Stimulated activated CD8-positive, alpha-beta memory T cell treated with anti-CD3 and anti-CD28 coated beads, Interleukin-12 subunit alpha, Interleukin-12 subunit beta, amount 100 ng/mL, for 1 hour (primary cell): ENCODE data around the gene MUC5B.

ENCODE experiments used
- DNase-seq: peaks from one replicate; pipeline ENCODE4 v3.0.0-alpha.2; 2020; ENCODE audit warnings: low read depth

Gene MUC5B

GRCh38 chr11:1301220-1302000 lies 78.5 kb downstream of the MUC5B start:
- no peak for DNase-seq

GRCh38 chr11:1302041-1302460 lies 79.2 kb downstream of the MUC5B start:
- DNase-seq, result no peak

DNA sequence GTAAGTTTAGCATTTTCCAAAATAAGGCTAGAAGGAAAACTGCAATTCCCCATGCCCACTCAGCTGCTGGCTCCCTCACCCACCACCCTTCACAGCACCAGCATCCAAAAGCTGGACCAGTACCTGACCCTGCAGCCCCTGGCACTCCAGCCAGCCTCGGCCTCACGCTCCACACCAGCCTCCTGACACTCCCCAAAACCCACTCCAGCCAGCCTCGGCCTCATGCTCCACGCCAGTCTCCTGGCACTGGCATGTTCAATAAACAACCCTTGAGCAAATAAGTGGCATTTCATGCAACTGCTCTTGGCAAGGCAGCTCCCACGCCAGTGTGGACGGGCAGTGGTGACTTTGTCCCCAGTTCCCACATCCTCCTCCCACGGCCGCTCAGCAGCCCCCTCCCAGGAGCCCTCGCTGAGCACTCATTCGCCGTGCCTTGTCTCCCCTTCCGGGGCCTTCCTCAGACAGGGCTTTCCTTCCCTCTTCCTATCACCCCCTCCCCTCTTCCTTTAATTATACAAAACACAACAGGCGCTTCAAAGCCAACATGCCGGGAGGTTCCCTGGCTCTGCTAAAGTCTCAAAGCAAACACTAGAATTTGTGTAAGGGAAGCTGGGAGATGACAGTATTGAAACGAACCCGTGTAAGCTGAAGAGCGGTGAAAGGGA lies 79.7 kb downstream of the MUC5B start:
- no peak for DNase-seq

DNA sequence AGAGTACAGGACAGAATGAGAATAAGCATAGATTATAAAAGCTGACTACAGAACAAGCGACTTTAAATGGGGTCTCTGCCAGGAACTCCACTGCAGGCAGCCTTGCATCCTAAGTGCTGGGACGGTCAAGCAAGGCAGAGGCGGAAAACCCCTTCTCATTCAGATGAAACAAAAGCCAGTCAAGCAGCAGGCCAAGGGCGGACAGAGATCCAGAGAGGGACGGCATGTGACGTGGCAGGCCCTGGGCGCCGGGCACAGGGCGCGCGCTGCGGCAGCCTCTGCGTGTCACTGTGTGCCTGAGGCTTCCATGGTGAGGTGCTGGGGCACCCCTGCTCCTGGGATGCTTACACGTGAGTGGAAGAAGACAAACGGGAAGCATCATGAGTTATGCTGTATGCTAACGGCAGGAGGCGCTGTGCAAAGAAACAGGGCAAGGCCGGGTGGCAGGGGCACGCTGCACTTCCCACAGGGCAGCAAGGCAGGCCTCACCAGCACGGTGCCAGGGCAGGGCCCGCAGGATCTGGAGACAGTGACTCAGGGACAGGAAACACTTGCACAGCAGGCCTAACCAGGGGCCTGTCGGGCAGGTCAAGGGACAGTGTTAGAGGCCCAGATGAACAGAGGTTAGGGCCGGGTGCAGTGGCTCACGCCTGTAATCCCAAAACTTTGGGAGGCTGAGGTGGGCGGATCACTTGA lies 80.4 kb downstream of the MUC5B start:
- DNase-seq, result no peak

- no peak for DNase-seq
Observed at GRCh38 chr11:1303973-1304372, 81.1 kb downstream of the MUC5B start.

GRCh38 chr11:1304380-1304779 lies 81.5 kb downstream of the MUC5B start:
- DNase-seq, result no peak

DNA sequence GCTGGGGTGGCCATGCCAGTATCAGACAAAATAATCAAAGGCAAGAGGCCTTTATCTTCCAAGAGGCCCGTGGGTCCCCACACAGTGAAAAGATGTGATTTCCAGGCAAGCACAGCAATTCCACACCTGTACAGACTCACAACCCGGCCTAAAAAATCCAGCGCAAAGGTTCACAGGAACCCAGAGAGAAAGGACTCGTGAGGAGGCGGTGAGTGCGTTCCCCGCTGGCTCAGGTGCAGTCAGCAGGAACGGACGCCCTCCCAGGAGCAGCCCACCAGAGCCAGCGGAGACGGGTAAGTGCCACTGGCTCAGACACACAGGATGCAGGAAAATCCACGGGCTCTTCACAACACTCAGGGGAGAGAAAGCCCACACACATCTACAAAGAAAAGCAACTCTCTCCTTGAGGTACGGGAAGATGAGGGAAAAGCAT lies 82.2 kb downstream of the MUC5B start:
- DNase-seq, result no peak

DNA sequence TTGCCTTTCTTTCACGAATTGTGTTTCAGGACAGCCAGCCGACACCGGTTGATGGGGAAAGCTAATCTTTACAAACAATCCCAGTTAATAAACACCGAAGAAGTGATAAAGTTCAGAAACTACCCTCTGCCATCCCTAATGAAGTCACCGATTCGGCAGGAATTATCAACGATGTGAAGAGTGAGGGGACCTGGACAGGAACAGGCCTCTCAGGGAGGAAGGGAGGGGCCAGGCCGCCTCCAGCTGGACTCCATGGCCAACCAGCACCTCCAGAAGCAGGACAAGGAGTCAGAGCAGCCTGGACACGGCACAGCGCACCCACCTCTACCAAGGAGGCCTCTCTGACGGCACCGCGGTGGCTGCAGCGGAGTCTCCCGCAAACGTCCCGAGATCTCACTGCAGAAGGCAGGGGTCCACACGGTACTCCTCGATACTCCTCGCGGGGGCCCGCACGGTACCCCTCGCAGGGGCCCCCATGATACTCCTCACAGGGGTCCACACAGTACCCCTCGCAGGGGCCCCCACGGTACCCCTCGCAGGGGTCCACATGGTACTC lies 82.7 kb downstream of the MUC5B start:
- DNase-seq, result no peak

- no peak for DNase-seq
Observed at GRCh38 chr11:1306186-1307162, 83.6 kb downstream of the MUC5B start.

- DNase-seq, result no peak
Observed at GRCh38 chr11:1307163-1307870, 84.5 kb downstream of the MUC5B start.

DNA sequence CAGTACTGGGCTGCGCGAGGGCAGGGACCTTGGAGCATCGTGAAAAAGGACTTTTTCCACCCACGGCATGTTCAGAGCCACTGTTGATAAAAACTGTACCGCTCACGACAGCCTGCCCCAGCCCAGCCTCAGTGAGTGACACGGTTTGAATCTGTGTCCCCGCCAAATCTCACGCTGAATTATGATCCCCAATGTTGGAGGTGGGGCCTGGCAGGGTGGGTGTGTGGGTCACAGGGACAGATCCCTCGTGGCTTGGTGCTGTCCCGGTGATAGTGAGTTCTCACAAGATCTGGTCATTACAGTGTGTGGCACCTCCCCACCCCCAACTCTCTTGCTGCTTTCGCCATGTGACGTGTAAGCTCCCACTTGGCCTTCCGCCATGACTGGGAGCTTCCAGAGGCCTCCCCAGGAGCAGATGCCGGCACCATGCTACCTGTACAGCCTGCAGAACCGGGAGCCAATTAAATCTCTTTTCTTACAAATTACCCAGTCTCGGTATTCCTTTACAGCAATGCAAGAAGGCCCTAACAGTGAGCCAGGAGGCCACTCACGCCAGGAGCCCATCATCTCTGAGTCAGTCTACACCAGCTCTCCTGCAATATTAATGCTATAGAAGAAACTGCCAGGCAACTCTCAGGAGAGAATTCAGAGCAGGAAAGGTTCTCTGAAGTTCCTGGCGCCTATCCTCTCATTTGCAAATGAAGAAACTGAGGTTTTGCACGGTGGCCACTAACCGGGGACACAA lies 85.3 kb downstream of the MUC5B start:
- no peak for DNase-seq

DNA sequence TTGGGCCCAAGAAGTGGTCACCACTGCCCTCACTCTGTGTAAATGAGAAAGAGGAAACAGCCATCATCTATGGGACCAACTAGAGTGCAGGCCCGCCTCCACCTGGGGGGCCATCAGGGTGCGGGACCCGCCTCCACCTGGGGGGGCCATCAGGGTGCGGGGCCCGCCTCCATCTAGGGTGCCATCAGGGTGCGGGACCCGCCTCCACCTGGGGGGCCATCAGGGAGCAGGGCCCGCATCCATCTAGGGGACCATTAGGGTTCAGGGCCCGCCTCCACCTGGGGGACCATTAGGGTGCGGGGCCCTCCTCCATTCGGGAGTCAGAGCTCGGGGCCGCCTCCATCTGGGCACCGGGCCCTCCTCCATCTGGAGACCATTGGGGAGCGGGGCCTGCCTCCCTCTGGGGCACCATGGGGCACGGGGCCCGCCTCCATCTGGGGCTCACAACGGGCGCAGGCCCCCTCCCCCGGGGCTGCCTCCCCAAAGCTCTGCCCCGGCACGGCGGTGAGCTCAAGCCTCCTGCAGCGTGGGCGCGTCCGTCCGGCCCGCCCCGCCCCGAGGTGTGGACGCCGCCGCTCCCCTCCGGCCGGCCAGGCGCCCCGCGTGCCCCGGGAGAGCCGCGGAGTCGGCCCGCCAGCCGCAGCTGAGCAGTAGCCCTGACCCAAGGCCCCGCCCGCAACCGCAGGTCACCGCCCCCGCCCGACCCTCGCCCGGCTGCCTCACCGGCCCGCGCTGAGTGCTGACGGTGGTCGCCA lies 86.1 kb downstream of the MUC5B start:
- no peak for DNase-seq

DNA sequence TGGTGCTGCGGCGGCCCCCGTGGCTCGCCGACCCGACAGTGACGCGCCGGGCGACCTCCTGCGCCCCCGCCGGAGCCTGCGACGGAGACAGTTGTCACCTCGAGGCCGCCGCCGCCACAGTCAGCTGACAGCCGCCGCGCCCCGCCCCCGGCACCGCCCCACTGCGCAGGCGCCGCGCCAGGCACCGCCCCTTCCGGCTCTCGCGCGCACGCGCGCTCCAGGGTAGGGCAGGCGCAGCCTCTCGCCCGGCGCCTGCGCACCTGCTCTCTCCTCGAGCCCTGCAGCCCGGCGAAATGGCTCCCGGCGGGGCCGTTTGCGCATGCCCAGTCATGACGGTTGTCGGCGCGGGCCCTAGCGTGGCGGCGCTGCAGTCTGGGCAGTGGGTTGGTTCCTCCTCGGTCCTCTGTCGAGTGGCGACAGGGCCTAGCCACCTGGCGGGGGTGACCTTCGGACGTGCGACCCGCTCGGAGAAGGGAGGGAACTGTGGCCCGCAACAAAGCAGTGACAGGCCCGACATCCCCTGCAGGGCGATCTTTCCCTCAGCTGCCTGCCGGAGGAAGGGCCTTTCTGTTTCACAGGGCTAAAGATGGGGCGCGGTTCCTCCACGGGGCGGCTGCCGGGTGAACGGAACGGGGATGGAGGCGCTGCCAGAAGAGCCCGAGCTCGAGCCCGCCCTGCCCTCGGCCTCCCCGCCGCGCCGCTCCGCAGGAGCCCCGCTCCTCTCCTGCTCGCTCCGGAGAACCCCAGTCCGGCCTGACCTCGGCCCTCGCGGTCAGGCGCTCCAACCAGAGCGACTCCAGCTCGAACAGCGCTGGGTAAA lies 86.8 kb downstream of the MUC5B start, which contains the start of gene TOLLIP:
Gene TOLLIP (minus strand): TSS at position 135 of the 820 bp plus-strand sequence. CDS start 134 bp downstream, at position 1.
- peak; percentile 97 for DNase-seq

GRCh38 chr11:1310318-1310687 lies 87.4 kb downstream of the MUC5B start:
- DNase-seq, result no peak

GRCh38 chr11:1310772-1311468 lies 88.1 kb downstream of the MUC5B start:
- DNase-seq, result peak; percentile 30
